ENCODE measurements around the gene CDH23. TPM values are rescaled to one million over a fixed set of nuclear protein-coding genes. Genes with fewer than 3 reads are reported as not detected.

CDH23 gene
- total RNA-seq, 4 donors from 2014 or later: 14.4 to 29.6 (median 19.7) TPM

DNA sequence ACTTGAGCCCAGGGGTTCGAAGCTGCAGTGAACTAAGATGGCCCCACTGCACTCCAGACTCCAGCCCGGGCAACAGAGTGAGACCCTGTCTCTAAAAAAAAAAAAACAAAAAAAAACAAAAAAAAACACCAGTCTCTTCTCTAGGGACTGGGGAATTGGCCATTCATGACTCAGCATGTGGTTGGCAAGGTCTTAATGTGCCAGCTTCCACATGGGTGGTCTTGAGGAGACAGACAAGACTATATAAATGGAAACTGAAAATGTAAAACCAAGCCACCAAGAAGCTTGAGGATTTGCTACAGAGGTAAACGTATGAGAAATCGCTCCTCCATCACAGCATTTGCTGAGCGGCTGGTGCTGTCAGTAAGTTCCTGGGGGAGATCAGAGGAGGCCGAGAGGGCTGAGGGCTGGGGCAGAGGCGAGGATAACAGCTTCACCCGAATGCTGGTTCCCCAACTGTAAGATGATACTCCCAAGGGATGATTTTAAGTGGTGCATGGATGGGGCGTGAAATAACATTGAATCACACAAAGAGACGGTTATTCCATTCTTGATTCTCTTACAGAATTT is 194.1 kb downstream of the CDH23 start:
- intact Hi-C loops (cut with DNase I): no loop called here
- Histone ChIP-seq H3K27ac (replicated peaks in 1 of 4) (no peak overlapping the region), H3K36me3 (no peaks in the 10 kb centered on the region), H3K27me3 (no peaks in the 10 kb centered on the region), H3K4me1 (no peaks in the 10 kb centered on the region), H3K9me3 (no peaks in the 10 kb centered on the region), H3K4me3 (no peak overlapping the region)
- no peak for TF ChIP-seq POLR2AphosphoS5 (IDR thresholded peaks at IDR 0.05)
- TF ChIP-seq POLR2A (IDR thresholded peaks at IDR 0.05; ENCODE audit: low read depth): no peak
- TF ChIP-seq EP300 (IDR thresholded peaks at IDR 0.05): no peak
- TF ChIP-seq, protein P1, sequence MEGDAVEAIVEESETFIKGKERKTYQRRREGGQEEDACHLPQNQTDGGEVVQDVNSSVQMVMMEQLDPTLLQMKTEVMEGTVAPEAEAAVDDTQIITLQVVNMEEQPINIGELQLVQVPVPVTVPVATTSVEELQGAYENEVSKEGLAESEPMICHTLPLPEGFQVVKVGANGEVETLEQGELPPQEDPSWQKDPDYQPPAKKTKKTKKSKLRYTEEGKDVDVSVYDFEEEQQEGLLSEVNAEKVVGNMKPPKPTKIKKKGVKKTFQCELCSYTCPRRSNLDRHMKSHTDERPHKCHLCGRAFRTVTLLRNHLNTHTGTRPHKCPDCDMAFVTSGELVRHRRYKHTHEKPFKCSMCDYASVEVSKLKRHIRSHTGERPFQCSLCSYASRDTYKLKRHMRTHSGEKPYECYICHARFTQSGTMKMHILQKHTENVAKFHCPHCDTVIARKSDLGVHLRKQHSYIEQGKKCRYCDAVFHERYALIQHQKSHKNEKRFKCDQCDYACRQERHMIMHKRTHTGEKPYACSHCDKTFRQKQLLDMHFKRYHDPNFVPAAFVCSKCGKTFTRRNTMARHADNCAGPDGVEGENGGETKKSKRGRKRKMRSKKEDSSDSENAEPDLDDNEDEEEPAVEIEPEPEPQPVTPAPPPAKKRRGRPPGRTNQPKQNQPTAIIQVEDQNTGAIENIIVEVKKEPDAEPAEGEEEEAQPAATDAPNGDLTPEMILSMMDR (IDR thresholded peaks at IDR 0.05): no peak
- 84% methylated on average over 10 of the region's 10 CpGs for WGBS
- no peak for DNase-seq (ENCODE audit: extremely low spot score)

DNA sequence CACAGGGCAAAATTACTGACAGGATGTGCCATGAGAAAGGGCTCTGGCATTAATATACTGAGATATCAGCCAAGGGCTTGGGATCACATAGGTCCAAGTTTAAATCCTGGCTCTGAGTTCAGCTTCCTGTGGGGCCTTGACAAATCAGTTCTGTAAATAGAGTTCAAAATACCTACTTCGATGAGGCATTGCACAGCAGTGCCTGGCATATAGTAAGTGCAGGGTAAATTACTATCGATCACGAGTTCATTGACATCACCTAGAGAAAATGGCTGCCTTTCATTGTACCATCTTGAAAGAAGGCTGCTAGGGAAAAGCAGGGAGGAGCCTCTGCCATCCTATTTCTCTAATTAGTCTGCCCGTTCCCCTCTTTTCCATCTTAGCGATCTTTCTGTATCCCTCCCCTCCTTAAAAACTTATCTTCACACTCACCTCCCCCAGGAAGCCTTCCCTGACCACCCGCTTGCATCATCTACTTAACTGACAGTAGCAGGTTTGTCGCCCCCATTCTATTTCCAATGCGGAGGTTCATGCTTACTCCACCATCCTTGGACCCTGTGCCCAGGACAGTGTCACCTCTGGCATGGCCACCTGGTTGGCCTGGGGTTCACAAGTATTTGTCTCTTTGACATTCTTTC is 198.3 kb downstream of the CDH23 start:
- Histone ChIP-seq H3K36me3 (no peaks in the 10 kb centered on the region), H3K27ac (replicated peaks in 1 of 4) (no peak overlapping the region), H3K27me3 (no peaks in the 10 kb centered on the region), H3K9me3 (no peaks in the 10 kb centered on the region), H3K4me3 (no peak overlapping the region), H3K4me1 (peaks cover 17 to 25% (median 24%) of the 10 kb centered on the region in 4 donors)
- no peak for DNase-seq (ENCODE audit: extremely low spot score)
- no peak for TF ChIP-seq POLR2A (IDR thresholded peaks at IDR 0.05; ENCODE audit: low read depth)
- no peak for TF ChIP-seq EP300 (IDR thresholded peaks at IDR 0.05)
- no peak for TF ChIP-seq POLR2AphosphoS5 (IDR thresholded peaks at IDR 0.05)
- TF ChIP-seq, protein P1 (IDR thresholded peaks at IDR 0.05): no peak
- intact Hi-C loops (cut with DNase I): no loop called here
- 91% methylated on average over 8 of the region's 8 CpGs for WGBS

DNA sequence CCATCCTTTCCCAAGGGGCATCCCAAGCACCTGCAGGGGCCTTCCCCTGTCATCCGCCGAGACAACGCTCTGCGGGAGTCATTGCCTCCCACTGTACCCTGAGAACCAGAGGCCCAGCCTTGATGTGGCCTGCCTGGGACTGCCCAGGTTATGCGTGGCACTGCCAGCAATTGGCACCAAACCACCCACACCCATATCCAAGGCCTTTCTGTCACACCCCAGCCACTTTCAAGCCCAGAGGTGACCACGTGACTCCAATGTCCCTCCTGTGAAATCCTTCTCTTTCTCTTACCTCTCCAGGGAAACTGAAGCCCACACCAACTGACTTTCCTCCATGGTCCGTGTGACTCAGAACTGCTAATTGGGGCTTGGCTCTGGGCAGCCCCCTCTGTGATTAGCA is 198.9 kb downstream of the CDH23 start:
- Histone ChIP-seq H3K27ac (replicated peaks in 1 of 4) (no peak overlapping the region), H3K9me3 (no peaks in the 10 kb centered on the region), H3K27me3 (no peaks in the 10 kb centered on the region), H3K4me3 (no peak overlapping the region), H3K36me3 (no peaks in the 10 kb centered on the region), H3K4me1 (peaks cover 17 to 25% (median 24%) of the 10 kb centered on the region in 4 donors)
- DNase-seq (ENCODE audit: extremely low spot score): no peak
- WGBS: 91% methylated on average over 7 of the region's 7 CpGs
- TF ChIP-seq POLR2AphosphoS5 (IDR thresholded peaks at IDR 0.05) (no peak), EP300 (IDR thresholded peaks at IDR 0.05) (no peak), POLR2A (IDR thresholded peaks at IDR 0.05; ENCODE audit: low read depth) (no peak)
- TF ChIP-seq, protein P1 (IDR thresholded peaks at IDR 0.05): no peak
- intact Hi-C loops (cut with DNase I): no loop called here

DNA sequence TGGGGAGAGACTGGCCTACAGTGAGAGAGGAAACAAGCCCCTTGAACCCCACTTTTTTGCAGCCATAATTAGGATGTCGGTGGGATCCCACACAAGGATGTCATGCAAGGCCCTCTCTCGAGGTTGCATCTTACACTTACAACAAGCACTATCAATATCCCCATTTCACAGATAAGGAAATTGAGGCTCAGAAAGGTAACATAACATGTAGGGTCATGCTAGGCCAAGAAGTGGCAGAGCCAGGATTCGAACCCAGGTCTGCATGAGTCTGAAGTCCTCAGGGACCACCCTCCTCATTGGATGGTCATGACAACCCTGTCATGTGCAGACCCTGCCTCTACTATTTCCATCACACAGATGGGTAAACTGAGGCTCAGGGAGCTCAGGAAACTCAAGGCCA is 199.4 kb downstream of the CDH23 start:
- no peak overlapping the region for H3K27ac ChIP-seq (replicated peaks in 1 of 4)
- no peak overlapping the region for H3K4me3 ChIP-seq
- DNase-seq (ENCODE audit: extremely low spot score): no peak
- WGBS: 93% methylated on average over 3 of the region's 3 CpGs
- no peaks in the 10 kb centered on the region for H3K27me3 ChIP-seq
- H3K4me1 ChIP-seq: peaks cover 17 to 25% (median 24%) of the 10 kb centered on the region in 4 donors
- intact Hi-C loops (cut with DNase I): no loop called here
- H3K9me3 ChIP-seq: no peaks in the 10 kb centered on the region
- H3K36me3 ChIP-seq: no peaks in the 10 kb centered on the region
- TF ChIP-seq EP300 (IDR thresholded peaks at IDR 0.05) (no peak), POLR2AphosphoS5 (IDR thresholded peaks at IDR 0.05) (no peak), POLR2A (IDR thresholded peaks at IDR 0.05; ENCODE audit: low read depth) (no peak)
- TF ChIP-seq, protein P1 (IDR thresholded peaks at IDR 0.05): no peak
